Heart left ventricle (tissue), 13 donors: ENCODE measurements around the gene ARPC1A.

Source experiments
- CTCF ChIP-seq, 12 donors: fragments of 200-600 bp; sonication (generic) in 4 of 12; IDR thresholded peaks; one replicate each; pipeline versions ENCODE4 v1.5.0 to v1.8.0; 2018 to 2022; ENCODE audit warnings: antibody characterized with exemption in 12 of 12, mild to moderate bottlenecking in 5 of 12
- POLR2A ChIP-seq, 2 donors: fragments of 450-650 bp; IDR thresholded peaks; one replicate each; pipeline ENCODE4 v1.6.1; 2017; ENCODE audit warnings: antibody characterized with exemption in 2 of 2, mild to moderate bottlenecking in 2 of 2, moderate library complexity in 2 of 2
- donor health status: ischemic (EF 13 %, LVEDD 7.1; RV severe dilation, severe dysfunction).
- donor health status: DM: no; HTN: yes; CAD: no.
- donor health status: DM: no; HTN: no; CAD: no.
- donor health status: ischemic (EF 25% LVEDD 6.9; RV normal size, moderate dysfunction).
- donor health status: ischemic (EF 25% LVEDD 5.7; RV mildly dilated, moderate dysfunction).
- donor health status: ischemic (EF 35%, LVEDD 5.7; RV mildly dilated, moderate dysfunction).
- donor health status: nonischemic (EF 11% LVEDD 7.7; RV severe dilation, severe dysfunction).
- donor health status: DM: yes; HTN: yes; CAD: no.
- donor health status: PGD.
- donor health status: ischemic (EF 29% LVEDD 5.4; RV normal size, mild dysfunction).
- donor health status: nonischemic (EF 23%, LVEDD 6.1; RV moderate dilation, normal function).

- no peak for TF ChIP-seq CTCF (IDR thresholded peaks at IDR 0.05)
- no peak for TF ChIP-seq POLR2A (IDR thresholded peaks at IDR 0.05)
Measured at GRCh38 chr7:99292127-99292526, 33.6 kb upstream of the ARPC1A start.
